Uterus (tissue), 4 donors: Measurements from ENCODE around the gene RALGPS1. TPM values are rescaled to one million over a fixed set of nuclear protein-coding genes. Genes with fewer than 3 reads are reported as not detected.

Experiments
- DNase-seq, 2 donors: peaks; one replicate each; pipeline ENCODE4 v3.0.0-alpha.2; 2019 to 2020
- H3K27ac ChIP-seq, 2 donors: fragments of 200-600 bp; sonication (generic); 1 replicate in 1 of 2; 2 replicates in 1 of 2; pipeline ENCODE4 v1.5.1; 2016 to 2018
- H3K27me3 ChIP-seq, 2 donors: fragments of 200-600 bp; sonication (generic); one replicate each; pipeline ENCODE4 v1.5.1; 2018 to 2019; ENCODE audit warnings: control low read depth in 1 of 2
- H3K36me3 ChIP-seq, 2 donors: fragments of 200-600 bp; sonication (generic); one replicate each; pipeline ENCODE4 v1.5.1; 2019; ENCODE audit warnings: control low read depth in 1 of 2
- H3K4me1 ChIP-seq, 2 donors: fragments of 200-600 bp; sonication (generic); one replicate each; pipeline ENCODE4 v1.5.1; 2018 to 2019; ENCODE audit warnings: control low read depth in 1 of 2
- H3K4me3 ChIP-seq, 2 donors: fragments of 200-600 bp; sonication (generic); 1 replicate in 1 of 2; 2 replicates in 1 of 2; pipeline ENCODE4 v1.5.1; 2018 to 2019; ENCODE audit warnings: mild to moderate bottlenecking in 1 of 2
- H3K9me3 ChIP-seq, 2 donors: fragments of 200-600 bp; sonication (generic); one replicate each; pipeline ENCODE4 v1.5.1; 2019; ENCODE audit warnings: control low read depth in 1 of 2
- CTCF ChIP-seq, 4 experiments: fragments of 200-600 bp in 2 of 4; fragments of 450-650 bp in 2 of 4; sonication (generic) in 2 of 4; IDR thresholded peaks; one replicate each; pipeline ENCODE4 v1.5.1; 2016 to 2019; ENCODE audit warnings: antibody characterized with exemption in 4 of 4, mild to moderate bottlenecking in 2 of 4, moderate library complexity in 1 of 4
- POLR2A ChIP-seq, 2 donors: fragments of 450-650 bp; IDR thresholded peaks; one replicate each; pipeline ENCODE4 v1.6.1; 2016; ENCODE audit warnings: antibody characterized with exemption in 2 of 2, mild to moderate bottlenecking in 1 of 2, moderate library complexity in 1 of 2
- intact Hi-C: fragments of 100-400 bp; cut with DNase I; formaldehyde crosslinking; loops from one replicate; pipeline ENCODE4 v1.15.1; 2023; ENCODE audit warnings: low total_unique reads
- total RNA-seq, 4 donors: library from RNA; depleted of rRNA in 3 of 4; stranded (reverse); fragments of >200 nt in 3 of 4; gene quantifications; one replicate each; pipeline versions ENCODE4 v1.1.0 to v1.2.4, GENCODE V29; 2014 to 2023
- donor health status: DM: yes; HTN: yes; CAD: no.

The RALGPS1 gene
- total RNA-seq, 4 donors from 2014 or later = 8.5 to 16.7 (median 14.5) TPM

GRCh38 chr9:126886897-126887296 lies 27.7 kb upstream of the RALGPS1 start:
- intact Hi-C loops = no loop called here
- Histone ChIP-seq H3K9me3 (no peaks in the 10 kb centered on the region), H3K4me1 (no peaks in the 10 kb centered on the region), H3K4me3 (no peak overlapping the region), H3K27ac (no peak overlapping the region), H3K27me3 (no peaks in the 10 kb centered on the region), H3K36me3 (no peaks in the 10 kb centered on the region)
- TF ChIP-seq POLR2A (IDR thresholded peaks at IDR 0.05) = no peak
- TF ChIP-seq CTCF (IDR thresholded peaks at IDR 0.05) = no peak
- no peak for DNase-seq

GRCh38 chr9:126891676-126892075 lies 22.9 kb upstream of the RALGPS1 start:
- intact Hi-C loops = no loop called here
- H3K27me3 ChIP-seq = no peaks in the 10 kb centered on the region
- no peak for DNase-seq
- no peaks in the 10 kb centered on the region for H3K36me3 ChIP-seq
- no peaks in the 10 kb centered on the region for H3K9me3 ChIP-seq
- H3K4me3 ChIP-seq = no peak overlapping the region
- no peaks in the 10 kb centered on the region for H3K4me1 ChIP-seq
- H3K27ac ChIP-seq = no peak overlapping the region
- TF ChIP-seq CTCF (IDR thresholded peaks at IDR 0.05) (no peak), POLR2A (IDR thresholded peaks at IDR 0.05) (no peak)

GRCh38 chr9:126893079-126893478 lies 21.5 kb upstream of the RALGPS1 start:
- no peak overlapping the region for H3K4me3 ChIP-seq

GRCh38 chr9:126894052-126894603 lies 20.5 kb upstream of the RALGPS1 start:
- Histone ChIP-seq H3K9me3 (no peaks in the 10 kb centered on the region), H3K4me3 (no peak overlapping the region), H3K27ac (no peak overlapping the region), H3K4me1 (no peaks in the 10 kb centered on the region), H3K27me3 (no peaks in the 10 kb centered on the region), H3K36me3 (no peaks in the 10 kb centered on the region)
- DNase-seq = no peak
- TF ChIP-seq POLR2A (IDR thresholded peaks at IDR 0.05) (no peak), CTCF (IDR thresholded peaks at IDR 0.05) (no peak)
- intact Hi-C loops = no loop called here

More at GRCh38 chr9:126893079-126893478, 21.5 kb upstream of the RALGPS1 start:
- Histone ChIP-seq H3K27me3 (no peaks in the 10 kb centered on the region), H3K27ac (no peak overlapping the region), H3K36me3 (no peaks in the 10 kb centered on the region), H3K4me1 (no peaks in the 10 kb centered on the region), H3K9me3 (no peaks in the 10 kb centered on the region)
- DNase-seq = no peak
- intact Hi-C loops = no loop called here
- TF ChIP-seq POLR2A (IDR thresholded peaks at IDR 0.05) (no peak), CTCF (IDR thresholded peaks at IDR 0.05) (no peak)

GRCh38 chr9:126902210-126902609 lies 12.4 kb upstream of the RALGPS1 start:
- intact Hi-C loops = no loop called here
- no peaks in the 10 kb centered on the region for H3K27me3 ChIP-seq
- no peaks in the 10 kb centered on the region for H3K36me3 ChIP-seq

More at GRCh38 chr9:126902210-126902609, 12.4 kb upstream of the RALGPS1 start:
- DNase-seq = no peak
- H3K4me1 ChIP-seq = no peaks in the 10 kb centered on the region
- no peak for TF ChIP-seq CTCF (IDR thresholded peaks at IDR 0.05)
- no peak for TF ChIP-seq POLR2A (IDR thresholded peaks at IDR 0.05)
- no peaks in the 10 kb centered on the region for H3K9me3 ChIP-seq
- no peak overlapping the region for H3K4me3 ChIP-seq
- H3K27ac ChIP-seq = no peak overlapping the region
